Coronary artery (tissue), 2 donors: ENCODE results near the gene ADAMTSL3.

Experiments used
- DNase-seq: peaks from one replicate; pipeline ENCODE4 v3.0.0-alpha.2; 2017; ENCODE audit warnings: low spot score
- H3K27ac ChIP-seq, 2 donors: fragments of 200-600 bp; sonication (generic); one replicate each; pipeline ENCODE4 v1.5.1; 2016 to 2019
- H3K4me3 ChIP-seq: fragments of 200-600 bp; sonication (generic); 2 replicates; pipeline ENCODE4 v1.5.1; 2016; ENCODE audit warnings: mild to moderate bottlenecking, moderate library complexity
- TF ChIP-seq, protein P1 (sequence below): fragments of 200-600 bp; sonication (generic); IDR thresholded peaks from one replicate; pipeline ENCODE4 v1.5.1; 2019; ENCODE audit warnings: antibody characterized with exemption

Gene ADAMTSL3

DNA sequence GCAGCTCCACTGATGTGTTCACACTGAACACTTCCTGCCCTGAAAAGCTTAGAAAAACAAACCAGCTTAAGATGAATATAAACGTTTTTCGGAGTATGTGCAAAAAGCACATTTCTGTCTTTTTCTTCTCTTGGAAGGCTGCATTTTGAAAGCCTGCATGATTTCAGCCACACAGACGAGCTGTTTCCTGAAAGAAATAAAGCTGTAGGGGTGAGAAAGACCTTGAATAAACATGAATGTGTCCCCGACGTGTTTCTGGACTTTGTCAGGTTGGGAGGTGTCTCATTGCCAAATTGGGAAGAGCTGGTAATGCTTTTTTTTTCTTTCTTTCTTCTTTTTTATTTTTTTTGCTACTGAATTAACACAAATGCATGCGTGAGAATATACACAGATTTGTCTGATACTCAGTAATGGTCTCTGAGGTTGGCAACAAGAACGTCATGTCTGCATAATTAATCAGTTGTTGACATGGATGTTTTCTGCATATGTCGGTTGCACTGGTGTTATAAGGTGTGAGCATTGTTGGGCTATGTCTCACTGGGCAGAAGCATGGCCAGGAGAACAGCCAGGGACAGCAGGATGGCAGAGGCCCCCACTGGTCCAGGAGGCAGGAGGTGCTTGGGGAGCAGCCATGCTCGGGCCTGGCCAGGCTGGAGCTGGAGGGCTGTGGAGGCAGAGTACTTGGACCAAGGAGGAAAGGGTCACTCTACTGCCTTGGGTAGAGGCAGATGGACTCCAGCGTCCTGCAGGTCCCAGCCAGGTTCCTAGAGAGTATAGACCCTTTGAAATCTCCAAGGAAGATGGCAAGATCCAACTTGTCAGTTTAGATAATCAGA lies 39.0 kb downstream of the ADAMTSL3 start:
- Histone ChIP-seq H3K4me3 (no peak overlapping the region), H3K27ac (peak overlapping the region in 1 of 2 donors; percentile 79)
- DNase-seq: no peak
- TF ChIP-seq, protein P1, sequence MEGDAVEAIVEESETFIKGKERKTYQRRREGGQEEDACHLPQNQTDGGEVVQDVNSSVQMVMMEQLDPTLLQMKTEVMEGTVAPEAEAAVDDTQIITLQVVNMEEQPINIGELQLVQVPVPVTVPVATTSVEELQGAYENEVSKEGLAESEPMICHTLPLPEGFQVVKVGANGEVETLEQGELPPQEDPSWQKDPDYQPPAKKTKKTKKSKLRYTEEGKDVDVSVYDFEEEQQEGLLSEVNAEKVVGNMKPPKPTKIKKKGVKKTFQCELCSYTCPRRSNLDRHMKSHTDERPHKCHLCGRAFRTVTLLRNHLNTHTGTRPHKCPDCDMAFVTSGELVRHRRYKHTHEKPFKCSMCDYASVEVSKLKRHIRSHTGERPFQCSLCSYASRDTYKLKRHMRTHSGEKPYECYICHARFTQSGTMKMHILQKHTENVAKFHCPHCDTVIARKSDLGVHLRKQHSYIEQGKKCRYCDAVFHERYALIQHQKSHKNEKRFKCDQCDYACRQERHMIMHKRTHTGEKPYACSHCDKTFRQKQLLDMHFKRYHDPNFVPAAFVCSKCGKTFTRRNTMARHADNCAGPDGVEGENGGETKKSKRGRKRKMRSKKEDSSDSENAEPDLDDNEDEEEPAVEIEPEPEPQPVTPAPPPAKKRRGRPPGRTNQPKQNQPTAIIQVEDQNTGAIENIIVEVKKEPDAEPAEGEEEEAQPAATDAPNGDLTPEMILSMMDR: no peak

DNA sequence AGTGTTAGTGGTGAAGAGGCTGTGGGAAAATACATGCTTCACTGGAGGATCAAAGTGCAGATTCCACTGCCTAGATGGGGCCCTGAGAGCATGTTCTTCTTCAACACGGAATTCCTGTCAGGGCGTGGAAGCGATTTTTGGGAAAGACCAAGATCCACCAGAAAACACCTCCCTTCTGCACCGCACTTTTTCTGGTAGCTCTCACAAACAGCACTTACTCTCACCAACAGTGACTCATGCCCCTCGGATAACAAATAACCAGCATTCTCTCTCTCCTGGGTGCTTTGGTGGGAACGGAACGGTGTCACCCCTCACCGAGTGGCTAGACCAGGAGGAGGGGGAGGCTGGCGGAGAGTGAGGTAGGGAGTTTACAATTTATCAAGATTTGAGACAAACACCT lies 40.1 kb downstream of the ADAMTSL3 start:
- TF ChIP-seq, protein P1: no peak
- Histone ChIP-seq H3K27ac (peak overlapping the region in 1 of 2 donors; percentile 79), H3K4me3 (peak overlapping the region; percentile 33)
- no peak for DNase-seq

DNA sequence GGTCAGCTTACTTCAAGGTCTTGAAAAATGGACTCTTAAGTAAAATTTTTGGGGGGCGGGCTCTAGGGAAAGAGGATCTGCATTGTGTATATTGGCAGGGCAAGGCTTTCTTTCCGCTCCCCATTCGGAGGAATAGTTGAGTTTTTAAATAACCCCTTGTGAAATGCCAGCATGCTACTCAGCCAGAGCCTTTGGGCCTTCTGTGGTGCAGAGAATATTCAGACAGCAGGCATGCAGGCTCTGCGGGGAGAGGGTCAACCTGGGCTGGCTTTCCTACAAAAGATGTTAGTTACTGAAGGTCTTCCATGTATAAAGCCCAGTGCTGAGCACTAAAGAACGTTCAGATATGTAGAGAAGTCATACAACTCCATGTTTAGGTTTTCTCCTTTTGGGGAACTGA lies 40.6 kb downstream of the ADAMTSL3 start:
- TF ChIP-seq, protein P1: no peak
- peak overlapping the region in 1 of 2 donors; percentile 79 for H3K27ac ChIP-seq
- H3K4me3 ChIP-seq: peak overlapping the region; percentile 33
- no peak for DNase-seq

DNA sequence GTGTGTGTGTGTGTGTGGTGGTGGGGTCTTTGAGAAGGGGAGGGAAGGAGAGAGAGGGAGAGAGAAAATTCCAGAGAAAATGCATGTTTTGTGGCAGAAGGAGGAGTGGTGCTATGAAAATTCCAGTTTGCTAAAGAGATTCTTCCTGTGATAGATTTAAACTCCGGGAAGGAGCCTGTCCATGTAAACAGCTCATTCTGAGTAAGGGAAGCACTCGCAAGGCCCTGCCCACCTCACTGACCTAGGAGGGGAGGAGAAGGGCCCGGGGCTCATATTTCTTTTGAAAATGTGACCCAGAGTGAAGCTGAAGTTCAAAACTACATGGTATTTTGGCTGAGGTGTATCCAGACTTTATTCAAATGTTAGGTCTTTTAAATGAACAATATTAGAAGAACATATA lies 41.3 kb downstream of the ADAMTSL3 start:
- no peak for DNase-seq
- peak overlapping the region in 1 of 2 donors; percentile 79 for H3K27ac ChIP-seq
- H3K4me3 ChIP-seq: no peak overlapping the region
- TF ChIP-seq, protein P1: no peak

DNA sequence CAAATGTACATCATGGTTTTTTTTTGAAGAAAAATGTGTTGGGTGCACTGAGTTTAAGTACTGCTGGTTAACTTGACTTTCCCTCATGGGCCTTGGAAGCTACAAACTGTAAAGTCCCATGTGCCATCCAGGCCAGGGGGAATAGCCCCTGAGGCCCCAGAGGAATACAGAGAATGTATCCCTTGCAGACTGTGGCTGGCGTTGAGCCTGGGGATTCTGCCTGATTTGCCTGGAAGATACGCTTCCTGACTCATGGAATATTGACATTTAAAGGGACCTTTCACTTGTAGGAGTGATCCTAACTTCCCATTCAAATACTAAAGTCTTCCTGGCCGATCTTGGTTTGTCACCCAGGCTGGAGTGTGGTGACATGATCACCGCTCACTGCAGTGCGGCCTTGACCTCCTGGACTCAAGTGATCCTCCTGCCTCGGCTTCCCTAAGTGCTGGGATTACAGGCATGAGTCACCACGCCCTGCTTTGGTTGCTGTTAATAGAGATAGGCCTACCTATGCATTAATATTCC lies 42.0 kb downstream of the ADAMTSL3 start:
- H3K27ac ChIP-seq: peak overlapping the region in 1 of 2 donors; percentile 49
- DNase-seq: no peak
- TF ChIP-seq, protein P1: no peak
- no peak overlapping the region for H3K4me3 ChIP-seq

DNA sequence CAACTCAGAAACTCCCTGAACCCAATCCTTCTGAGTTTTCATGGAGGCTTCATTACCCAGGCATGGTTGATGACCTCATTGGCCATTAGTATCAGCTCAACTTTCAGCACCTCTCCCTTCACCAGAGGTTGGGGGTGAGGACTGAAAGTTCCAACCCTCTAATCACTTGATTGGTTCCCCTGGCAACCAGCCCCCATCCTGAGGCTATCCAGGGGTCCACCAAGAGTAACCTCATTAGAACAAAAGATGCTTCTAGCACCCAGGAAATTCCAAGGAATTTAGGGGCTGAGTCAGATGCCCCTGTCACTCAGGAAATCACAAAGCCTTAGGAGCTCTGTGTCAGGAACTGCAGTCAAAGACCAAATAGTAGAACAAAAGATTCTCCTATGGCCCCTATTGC lies 43.8 kb downstream of the ADAMTSL3 start:
- Histone ChIP-seq H3K27ac (no peak overlapping the region), H3K4me3 (no peak overlapping the region)
- no peak for DNase-seq
- TF ChIP-seq, protein P1: no peak

DNA sequence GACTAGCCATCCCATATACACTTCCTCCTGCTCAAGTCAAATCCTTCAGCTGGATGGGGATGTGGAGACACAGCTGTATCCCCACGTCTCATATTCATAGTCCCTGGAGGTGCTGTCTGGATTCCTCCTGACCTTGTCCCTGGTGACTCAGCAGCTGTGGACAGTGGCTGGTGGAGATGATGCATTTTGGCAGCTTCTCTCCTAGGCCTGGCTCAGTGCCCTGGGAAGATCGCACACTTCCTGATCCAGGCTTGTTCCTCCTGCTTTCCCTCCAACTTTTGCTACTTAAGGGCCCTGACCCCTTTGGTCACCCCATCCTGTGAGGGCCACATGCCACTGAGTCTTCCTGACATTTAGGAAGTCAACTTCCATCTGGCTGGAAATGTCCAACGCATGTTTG lies 44.4 kb downstream of the ADAMTSL3 start:
- DNase-seq: no peak
- Histone ChIP-seq H3K4me3 (no peak overlapping the region), H3K27ac (no peak overlapping the region)
- TF ChIP-seq, protein P1: no peak
